Erythroblast (primary cell): Measurements from ENCODE around the gene GRIPAP1.

Source experiments
- DNase-seq, 2 experiments: peaks; one replicate each; lab custom pipeline; 2025; lab: John Stamatoyannopoulos, UW
- GATA1 ChIP-seq: IDR thresholded peaks from 2 replicates; pipeline ENCODE4 v1.6.1; 2011; ENCODE audit warnings: low read depth, mild to moderate bottlenecking, control low read depth, low read length, moderate library complexity
- POLR2A ChIP-seq: IDR thresholded peaks from 2 replicates; pipeline ENCODE4 v1.6.1; 2011; ENCODE audit warnings: mild to moderate bottlenecking, low read length

GRIPAP1 gene

DNA sequence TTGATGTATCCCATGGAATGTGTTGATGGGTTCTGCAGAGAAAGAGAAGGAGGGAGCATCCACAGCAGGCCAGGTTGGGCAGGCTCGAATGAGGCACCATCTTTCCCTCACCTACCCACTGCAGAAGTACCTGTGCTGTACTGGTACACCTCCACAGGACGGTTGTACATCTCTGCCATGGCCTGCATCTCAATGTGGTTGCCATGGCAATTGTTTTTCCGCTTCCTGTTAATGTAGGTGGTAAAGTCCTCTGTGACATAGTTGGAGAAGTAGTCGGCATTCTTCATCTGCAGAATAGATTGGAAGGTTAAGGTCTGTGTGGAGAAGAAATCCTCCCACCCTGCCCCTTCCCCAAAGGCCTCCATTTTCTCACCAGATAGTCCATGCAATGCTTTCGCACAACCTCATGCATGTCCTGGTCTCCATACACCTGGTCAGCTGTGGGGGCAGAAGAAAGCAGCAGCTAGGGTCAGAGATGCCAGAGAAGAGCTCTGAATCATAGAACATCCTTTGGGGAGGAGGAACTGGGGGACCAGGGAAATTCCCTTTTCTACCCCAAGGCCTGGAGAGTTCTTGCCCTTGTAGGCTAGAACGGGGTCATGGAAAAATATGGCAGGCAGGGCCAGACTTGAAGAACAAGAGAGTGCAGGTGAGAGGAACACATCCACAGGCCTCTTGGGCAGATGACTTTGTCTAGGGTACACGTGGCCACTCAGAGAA lies 67.3 kb downstream of the GRIPAP1 start:
- DNase-seq: no peak
- TF ChIP-seq POLR2A: no peak
- no peak for TF ChIP-seq GATA1

DNA sequence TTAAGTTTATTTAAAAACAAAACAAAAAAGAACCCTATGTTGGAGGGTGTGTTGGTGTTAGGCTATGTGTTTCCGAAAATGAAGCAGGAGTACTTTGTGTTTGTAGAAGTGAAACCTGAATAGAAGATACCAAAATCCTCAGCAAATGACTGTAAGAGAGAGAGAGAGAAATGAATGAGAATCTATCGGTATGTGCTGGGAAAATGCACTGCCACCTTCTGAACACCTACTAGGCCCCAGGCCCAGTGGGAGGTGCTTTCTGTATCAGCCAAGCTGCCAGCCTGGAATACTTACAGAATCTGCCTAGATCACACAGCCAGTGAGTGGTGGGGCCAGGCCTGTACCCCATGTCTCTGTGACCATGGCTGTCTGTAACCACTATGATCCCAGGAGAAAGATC lies 68.3 kb downstream of the GRIPAP1 start:
- no peak for DNase-seq

DNA sequence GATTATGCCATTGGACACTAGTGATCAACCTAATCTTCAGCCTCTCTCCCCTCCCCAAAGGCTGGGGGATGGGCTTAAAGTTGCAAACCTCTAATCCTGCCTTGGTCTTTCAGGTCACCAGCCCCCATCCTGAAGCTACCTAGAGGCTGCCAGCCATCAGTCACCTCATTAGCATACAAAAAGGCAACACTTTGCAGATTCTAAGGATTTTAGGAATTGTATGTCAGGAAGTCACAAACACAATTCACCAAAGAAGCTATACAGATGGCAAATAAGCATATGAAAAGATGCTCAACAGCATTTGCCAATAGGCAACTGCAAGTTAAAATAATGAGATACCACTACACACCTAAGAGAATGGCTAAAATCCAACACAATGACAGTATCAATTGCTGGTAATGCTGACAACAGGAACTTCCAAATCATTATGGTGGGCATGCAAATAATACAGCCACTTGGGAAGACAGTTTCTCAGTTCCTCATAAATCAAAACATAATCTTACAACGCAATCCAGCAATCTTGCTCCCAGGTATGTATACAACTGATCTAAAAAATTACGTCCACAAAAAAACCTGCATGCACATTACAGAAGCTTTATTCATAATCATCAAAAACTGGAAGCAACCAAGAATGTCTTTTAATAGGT lies 74.2 kb downstream of the GRIPAP1 start:
- TF ChIP-seq GATA1 (no peak), POLR2A (no peak)

More for the DNA sequence above, 68.3 kb downstream of the GRIPAP1 start:
- no peak for TF ChIP-seq GATA1
- TF ChIP-seq POLR2A: no peak

DNA sequence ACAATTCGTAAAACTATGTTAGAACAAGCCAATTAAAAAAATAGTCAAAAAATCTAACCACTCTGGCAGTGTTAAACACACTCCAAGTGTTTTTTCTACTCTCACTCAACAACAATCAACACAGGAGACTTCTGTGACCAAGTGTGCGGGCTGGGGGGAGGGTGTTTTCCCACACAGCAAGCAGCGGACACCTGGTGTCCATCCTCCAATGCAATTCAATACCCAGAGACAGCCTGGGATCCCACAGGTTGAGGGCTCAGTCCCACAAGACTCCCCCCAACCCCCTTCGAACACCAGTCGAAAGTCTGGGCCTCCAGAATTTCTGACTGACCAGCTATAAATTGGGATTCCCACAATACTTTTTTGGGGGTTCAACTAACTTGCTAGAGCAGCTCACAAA lies 74.9 kb downstream of the GRIPAP1 start:
- DNase-seq: no peak
- TF ChIP-seq POLR2A: no peak
- TF ChIP-seq GATA1: no peak

More for the DNA sequence above, 74.2 kb downstream of the GRIPAP1 start:
- no peak for DNase-seq

DNA sequence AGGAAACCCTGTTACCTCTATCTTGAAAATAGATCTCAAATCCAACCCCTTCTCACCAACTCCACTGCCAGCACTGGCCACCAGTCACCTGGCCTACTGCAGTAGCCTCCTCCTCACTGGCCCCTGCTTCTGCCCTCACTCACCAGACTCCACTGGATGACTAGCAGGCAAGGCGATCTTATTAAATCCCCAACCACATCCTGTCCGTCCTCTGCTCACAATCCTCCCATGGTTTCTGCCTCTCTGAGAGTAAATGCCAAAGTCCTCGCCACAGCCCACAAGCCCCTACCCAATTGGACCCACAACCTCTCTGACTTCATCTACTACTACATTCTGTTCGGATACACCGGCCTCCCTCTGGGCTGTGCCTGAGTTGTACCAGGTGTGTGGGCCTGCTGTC lies 77.8 kb downstream of the GRIPAP1 start:
- no peak for DNase-seq
- TF ChIP-seq GATA1 (no peak), POLR2A (no peak)

DNA sequence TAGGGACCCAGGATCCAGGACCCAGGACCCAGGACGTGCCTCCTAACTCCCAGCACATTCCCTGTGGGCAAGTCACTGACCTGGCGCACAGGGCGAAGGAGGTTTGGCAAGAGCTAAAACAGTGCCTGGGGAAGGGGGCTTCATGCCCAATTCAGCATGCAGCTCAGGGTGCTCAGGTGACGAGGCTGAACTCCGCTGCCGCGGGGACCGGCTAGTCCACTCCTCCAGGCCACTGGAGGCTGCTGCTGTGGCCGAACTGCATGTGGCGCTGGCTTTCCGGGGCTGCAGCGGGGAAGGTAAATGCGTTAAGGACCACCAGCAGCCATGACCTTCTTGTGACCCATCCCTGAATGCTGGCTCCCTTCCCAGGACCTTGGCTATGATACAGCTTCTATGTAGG lies 78.3 kb downstream of the GRIPAP1 start:
- TF ChIP-seq GATA1: no peak
- TF ChIP-seq POLR2A: no peak
- DNase-seq: no peak
